HG02642 (cell line): Measurements from ENCODE around the gene SEC61B.

Source experiments
- ATAC-seq: cut with Tn5 transposase; IDR thresholded peaks from one replicate; pipeline ENCODE4 v1.9.1; 2021; ENCODE audit warnings: mild to moderate bottlenecking; ENCODE audit not compliant: unreplicated experiment, poor library complexity

SEC61B gene

GRCh38 chr9:99266255-99267023 lies 44.4 kb downstream of the SEC61B start:
- ATAC-seq, result peak; percentile 66

- ATAC-seq, result no peak
Measured at GRCh38 chr9:99269416-99269815, 47.3 kb downstream of the SEC61B start.

DNA sequence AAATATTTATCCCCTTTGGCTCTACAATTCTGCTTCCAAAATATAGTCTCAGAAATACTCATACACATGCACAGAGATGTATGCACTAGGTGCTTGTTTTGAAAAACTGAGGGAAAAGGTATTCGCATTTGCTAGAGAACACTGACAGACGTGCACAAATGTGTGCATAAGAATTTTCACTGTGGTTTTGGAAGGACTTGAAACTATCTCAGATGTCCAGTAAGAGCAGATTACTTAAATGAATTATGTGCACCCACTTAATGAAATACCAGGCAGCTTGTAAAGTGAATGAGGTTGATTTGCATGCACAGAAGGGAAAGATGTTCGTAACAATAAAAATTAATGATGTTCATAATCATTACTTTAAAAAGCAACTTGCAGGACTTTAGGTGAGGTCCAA lies 48.4 kb downstream of the SEC61B start:
- ATAC-seq, result no peak

DNA sequence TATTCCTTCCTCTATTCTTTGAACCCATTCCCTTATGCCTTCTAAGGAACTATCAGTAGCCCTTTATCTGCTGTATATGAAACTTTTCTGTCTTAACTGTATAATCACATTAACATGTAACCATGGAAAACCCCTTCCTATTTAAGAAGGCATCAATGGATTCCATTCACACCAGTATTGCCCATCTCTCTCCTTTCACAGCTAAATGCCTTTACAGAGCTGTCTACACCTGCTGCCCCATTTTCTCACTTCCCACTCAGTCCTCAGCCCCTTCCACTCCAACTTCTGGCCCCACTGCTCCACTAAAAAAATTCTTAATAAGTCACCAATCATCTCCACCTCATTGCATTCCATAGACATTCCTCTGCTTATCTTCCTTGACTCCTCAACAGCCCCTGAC lies 50.8 kb downstream of the SEC61B start:
- ATAC-seq, result no peak

- no peak for ATAC-seq
Measured at GRCh38 chr9:99274016-99274415, 51.9 kb downstream of the SEC61B start.

DNA sequence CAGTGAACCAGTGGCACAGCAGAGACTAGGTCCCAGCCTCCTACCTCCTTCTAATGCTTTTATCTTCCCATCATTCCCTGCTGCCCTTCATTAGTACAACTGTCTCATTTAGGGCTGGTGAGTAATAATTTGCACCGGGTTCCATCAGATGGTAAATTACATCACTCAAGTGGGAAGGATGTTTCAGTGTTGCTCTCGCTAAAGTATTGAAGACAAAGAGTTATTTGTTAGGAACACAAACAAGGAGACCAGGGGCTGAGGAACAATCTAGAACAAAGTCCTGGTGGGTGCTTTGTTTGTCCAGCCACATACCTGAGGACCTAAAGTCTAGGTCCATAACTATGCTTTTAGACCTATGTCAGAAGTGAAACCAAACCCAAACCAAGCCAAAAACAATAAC lies 52.4 kb downstream of the SEC61B start:
- no peak for ATAC-seq
